Stimulated activated CD8-positive, alpha-beta memory T cell treated with anti-CD3 and anti-CD28 coated beads, Interleukin-7, amount 100 ng/mL, for 4 hours (primary cell): ENCODE data around the gene ACTL8.

ENCODE experiments used
- DNase-seq, 2 donors: peaks; one replicate each; pipeline ENCODE4 v3.0.0-alpha.2; 2020; ENCODE audit warnings: low read depth in 2 of 2

The ACTL8 gene

GRCh38 chr1:17755120-17755519 lies at the start of gene ACTL8:
Gene ACTL8 (plus strand): TSS chr1:17755333. CDS start chr1:17823009, 67,676 bp downstream.
- no peak for DNase-seq

DNA sequence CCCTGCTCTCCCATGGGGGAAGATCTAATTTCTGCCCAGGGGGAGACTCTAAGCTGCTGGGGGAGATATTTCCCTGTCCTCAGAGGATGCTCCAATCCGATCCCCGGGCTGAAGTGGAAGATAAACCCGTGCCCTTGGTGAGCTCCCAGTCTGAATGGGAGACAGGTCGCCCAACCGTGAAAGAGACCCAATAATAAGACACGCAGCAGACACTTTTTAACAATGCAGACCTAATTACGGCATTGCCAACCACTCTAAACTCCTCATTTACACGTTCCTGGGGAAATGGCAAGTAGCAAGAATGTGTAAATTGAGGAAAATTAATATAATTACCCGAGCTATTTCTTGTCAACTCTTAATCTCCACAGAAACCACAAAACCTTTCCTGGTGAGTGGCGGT lies 48.7 kb upstream of the ACTL8 start:
- DNase-seq: no peak

GRCh38 chr1:17709981-17710380 lies 45.2 kb upstream of the ACTL8 start:
- no peak for DNase-seq

GRCh38 chr1:17710889-17711576 lies 44.1 kb upstream of the ACTL8 start:
- DNase-seq: no peak

GRCh38 chr1:17711577-17711910 lies 43.6 kb upstream of the ACTL8 start:
- no peak for DNase-seq

DNA sequence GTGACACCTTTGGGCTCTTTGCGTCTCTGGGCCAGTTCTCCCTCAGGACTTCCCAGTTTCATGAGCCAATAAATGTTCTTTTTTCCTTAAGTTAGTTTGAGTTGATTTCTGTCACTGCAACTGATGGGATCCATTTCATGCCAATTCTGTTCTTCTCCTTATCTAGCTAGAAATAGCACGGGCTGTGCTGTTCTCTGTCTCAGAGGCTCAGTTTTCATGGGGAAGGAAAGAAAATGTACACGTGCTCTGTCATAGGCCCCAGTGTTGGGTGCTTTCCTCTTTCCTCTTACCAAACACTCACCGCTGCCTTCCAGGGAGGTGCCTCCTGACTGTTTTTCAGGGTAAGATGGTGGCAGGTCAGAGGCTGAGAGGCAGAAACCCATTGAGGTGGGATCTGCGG lies 43.2 kb upstream of the ACTL8 start:
- no peak for DNase-seq

DNA sequence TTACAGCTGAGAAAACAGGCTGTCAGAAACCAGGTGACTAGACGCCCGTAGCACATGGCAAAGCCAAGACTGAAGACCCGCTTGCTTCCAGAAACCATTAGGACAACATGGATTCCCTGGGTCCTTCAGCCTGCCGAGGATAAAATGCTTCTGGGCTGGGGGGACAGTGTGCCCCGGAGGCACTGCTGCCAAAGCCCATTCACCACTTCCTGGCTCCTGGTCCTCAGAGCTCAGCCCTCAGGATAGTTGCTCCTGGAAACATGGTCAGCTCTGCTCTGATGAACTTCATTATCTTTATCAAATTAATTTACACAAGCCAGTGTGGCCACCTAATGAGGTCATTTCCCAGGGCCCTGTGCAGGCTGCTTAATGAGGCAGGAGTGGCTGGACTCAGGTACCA lies 41.1 kb upstream of the ACTL8 start:
- no peak for DNase-seq

- no peak for DNase-seq
Observed at GRCh38 chr1:17717594-17718535, 37.3 kb upstream of the ACTL8 start.

GRCh38 chr1:17719874-17720273 lies 35.3 kb upstream of the ACTL8 start:
- DNase-seq: no peak

DNA sequence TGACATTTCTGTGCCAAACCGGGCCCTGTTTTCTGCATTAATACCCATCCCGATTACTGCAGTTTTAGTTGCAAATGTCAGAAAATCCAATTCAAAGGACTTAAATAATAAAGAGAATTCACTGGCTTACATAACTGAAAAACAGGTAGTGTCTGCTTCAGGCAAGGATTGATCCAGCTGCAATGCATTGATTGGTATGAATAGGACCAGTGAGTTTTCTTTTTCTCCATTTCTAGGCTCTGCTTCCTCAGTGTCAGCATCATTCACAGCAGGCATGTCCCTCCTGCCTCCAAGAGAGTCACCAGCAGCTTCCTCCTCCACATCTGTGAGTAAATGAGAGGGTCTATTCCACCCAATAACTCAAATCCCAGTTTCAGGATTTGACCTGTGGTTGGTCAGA lies 33.7 kb upstream of the ACTL8 start:
- DNase-seq: no peak

DNA sequence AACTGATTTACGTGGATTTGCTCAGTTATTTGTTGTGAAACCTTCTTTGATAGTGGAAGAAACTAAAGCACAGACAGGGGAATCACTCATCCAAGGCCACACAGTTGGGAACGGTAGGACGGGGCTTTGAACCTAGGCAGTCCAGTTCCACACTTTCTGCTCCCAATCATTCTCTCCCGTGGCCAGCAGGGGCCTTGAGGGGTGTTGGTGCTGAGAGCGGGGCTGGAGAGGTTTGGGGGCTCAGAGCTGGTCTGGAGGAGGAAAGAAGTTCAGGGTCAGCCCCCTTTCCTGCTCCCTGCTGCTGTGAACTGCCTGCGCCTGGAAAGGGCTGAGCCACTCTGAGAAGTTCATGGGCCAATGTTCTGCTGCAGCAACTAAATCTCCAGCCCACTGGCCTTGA lies 31.4 kb upstream of the ACTL8 start:
- no peak for DNase-seq

GRCh38 chr1:17724150-17724549 lies 31.0 kb upstream of the ACTL8 start:
- no peak for DNase-seq

DNA sequence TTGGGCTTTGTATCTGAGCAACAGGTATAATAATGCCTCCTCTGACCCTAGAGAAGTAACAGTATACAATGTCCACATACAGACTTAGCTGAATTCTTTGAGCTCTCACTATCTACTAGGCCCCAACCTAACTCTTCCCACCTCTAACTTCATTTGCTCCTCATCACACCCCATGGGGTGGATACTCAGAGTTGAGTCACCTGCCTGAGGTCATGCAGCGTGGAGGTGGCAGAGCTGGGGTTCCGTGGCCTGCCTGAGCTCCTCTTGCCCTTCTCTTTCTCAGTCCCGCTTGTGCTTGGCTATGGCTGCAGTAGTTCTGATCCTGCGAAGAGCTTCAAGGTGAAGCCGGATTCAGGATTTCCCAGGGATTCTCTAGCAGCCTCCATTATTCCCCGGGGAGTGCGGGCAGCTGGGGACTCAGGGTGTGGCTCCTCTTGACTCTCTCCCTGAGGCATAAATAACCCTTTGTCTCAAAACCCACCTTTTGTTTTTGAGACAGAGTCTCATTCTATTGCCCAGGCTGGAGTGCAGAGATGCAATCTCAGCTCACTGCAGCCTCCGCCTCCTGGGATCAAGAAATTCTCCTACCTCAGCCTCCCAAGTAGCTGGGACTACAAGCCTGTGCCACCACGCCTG lies 29.9 kb upstream of the ACTL8 start:
- DNase-seq: no peak

GRCh38 chr1:17725811-17726582 lies 29.1 kb upstream of the ACTL8 start:
- DNase-seq: no peak

DNA sequence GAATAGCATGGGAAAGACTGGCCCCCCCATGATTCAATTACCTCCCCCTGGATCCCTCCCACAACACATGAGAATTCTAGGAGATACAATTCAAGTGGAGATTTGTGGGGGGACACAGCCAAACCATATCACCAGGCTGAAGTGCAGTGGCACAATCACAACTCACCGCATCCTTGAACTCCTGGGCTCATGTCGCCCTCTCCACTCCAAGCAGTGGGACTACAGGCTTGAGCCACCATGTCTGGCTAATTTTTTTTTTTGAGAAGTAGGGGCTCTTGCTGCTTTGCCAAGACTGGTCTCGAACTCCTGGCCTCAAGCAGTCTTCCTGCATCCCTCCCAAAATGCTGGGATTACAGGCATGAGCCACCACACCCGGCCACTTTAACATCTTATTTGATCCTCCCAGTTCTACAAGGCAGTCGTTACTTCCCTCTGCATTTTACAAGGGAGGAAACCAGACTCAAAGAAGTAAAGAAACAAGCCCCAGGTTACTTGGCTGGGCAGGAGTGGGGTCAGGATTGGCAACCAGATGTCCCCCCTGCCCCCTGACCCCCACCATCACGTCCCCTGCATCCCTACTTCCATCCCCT lies 26.9 kb upstream of the ACTL8 start:
- DNase-seq: no peak

- DNase-seq: no peak
Observed at GRCh38 chr1:17729248-17729647, 25.9 kb upstream of the ACTL8 start.

DNA sequence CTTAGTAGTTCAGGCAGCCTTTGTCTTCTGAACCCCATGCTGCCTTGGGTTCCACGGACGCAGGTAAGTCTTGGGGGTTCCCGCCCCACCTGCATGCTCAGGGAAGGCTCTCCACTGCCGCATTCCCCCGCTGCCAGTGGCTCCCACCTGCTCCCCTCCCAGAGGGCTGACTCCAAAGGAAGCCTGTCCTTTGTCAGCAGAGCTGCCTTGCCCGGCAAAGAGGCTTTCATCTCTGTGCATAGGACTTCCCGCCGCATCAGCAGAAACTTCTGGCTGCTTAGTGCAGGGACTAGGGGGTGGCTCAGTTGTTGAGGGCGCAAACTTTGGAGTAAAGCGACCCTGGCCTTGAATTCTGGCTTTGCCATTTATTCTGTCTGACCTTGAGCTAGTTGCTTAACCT lies 25.2 kb upstream of the ACTL8 start:
- no peak for DNase-seq

- DNase-seq: no peak
Observed at GRCh38 chr1:17731460-17731859, 23.7 kb upstream of the ACTL8 start.

GRCh38 chr1:17732475-17732874 lies 22.7 kb upstream of the ACTL8 start:
- DNase-seq: no peak

GRCh38 chr1:17733661-17734060 lies 21.5 kb upstream of the ACTL8 start:
- DNase-seq: no peak

GRCh38 chr1:17734609-17735008 lies 20.5 kb upstream of the ACTL8 start:
- no peak for DNase-seq

DNA sequence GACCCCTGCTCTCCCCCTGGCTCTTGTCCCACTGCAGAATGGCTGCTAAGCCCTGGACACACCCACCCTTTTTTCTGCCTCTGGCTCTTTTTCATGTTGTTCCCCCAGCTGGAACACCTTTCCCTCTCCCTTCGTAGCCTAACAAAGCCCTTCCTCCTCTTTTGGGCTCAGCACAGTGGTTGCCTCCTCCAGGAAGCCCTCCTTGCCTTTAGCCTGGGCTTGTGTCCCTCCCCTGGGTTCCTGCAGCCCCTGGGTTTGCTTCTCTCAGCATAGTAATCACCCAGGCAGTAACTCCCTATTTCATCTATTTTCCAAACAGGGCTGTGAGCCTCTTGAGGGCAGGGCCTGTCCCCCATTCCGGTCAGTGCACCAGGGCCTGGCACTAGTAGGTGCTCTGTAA lies 19.8 kb upstream of the ACTL8 start:
- no peak for DNase-seq
